ENCODE results near the gene FASTK.

The FASTK gene

GRCh38 chr7:151121380-151122170 is 41.0 kb upstream of the FASTK start:
- TF ChIP-seq CTCF (conservative IDR thresholded peaks at IDR 0.05) = no peak
- TF ChIP-seq ZFX (IDR thresholded peaks at IDR 0.05) = no peak
- no peak overlapping the region for H3K27ac ChIP-seq

GRCh38 chr7:151120896-151121295 is 40.3 kb upstream of the FASTK start:
- TF ChIP-seq CTCF (conservative IDR thresholded peaks at IDR 0.05) = no peak
- no peak overlapping the region for H3K27ac ChIP-seq

- TF ChIP-seq ZFX (IDR thresholded peaks at IDR 0.05) (no peak), CTCF (conservative IDR thresholded peaks at IDR 0.05) (no peak)
- H3K27ac ChIP-seq = no peak overlapping the region
Measured at GRCh38 chr7:151119902-151120301, 39.3 kb upstream of the FASTK start.

DNA sequence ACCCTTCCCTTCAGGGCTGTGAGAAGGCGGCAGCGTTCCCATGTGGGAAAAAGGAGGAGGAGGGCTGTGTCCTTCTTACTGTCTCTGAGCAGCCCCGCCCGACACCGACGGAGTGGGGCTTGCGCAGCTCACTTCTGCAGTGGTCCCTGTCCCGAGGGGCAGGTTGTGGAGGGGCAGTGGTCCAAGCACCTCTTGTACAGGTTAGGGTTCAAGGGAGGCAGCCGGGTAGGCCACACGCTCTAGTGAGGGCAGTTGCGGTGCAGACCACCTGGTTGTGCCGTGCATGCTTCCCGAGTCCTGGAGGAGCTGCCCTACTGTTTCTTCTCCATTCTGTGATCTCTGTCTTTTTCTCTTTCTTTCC is 38.4 kb upstream of the FASTK start:
- TF ChIP-seq CTCF (conservative IDR thresholded peaks at IDR 0.05) (no peak), ZFX (IDR thresholded peaks at IDR 0.05) (no peak)

DNA sequence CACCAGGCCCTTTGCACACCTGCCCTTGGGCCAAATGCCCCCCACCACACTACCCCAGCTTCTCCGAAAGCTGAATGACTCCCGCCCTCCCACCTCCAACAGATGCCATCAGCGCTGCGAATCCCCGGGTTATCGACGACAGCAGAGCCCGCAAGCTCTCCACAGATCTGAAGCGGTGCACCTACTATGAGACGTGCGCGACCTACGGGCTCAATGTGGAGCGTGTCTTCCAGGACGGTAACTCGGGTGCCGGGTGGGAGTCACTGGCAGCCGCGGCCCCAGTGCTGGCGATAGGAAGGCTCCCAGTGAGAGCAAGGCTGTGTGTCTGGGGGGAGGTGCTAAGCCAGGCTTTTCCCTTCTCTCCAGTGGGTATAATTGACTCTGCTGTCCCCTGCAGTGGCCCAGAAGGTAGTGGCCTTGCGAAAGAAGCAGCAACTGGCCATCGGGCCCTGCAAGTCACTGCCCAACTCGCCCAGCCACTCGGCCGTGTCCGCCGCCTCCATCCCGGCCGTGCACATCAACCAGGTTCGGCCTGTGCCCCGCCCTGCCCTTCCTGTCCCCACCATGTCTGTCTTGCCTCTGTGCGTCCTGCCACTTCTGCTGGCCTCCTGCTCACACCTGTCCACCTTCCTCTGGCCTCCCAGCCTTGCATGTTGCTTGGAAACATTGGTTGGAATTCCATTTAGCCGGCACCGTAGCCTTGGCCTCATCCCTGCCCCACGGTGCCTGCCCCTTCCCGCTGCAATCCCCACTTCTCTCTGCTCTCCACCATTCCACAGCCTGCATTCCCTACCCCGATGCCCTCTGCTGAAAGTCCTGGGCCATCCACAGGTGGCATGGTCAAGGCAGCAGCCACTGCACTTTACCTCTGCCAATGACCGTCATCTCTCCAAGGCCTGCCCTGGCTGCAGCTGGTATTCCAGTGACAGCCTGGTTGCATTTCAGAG is 37.8 kb upstream of the FASTK start:
- no peak overlapping the region for H3K27ac ChIP-seq
- TF ChIP-seq CTCF (conservative IDR thresholded peaks at IDR 0.05) (no peak), ZFX (IDR thresholded peaks at IDR 0.05) (no peak)

More for the DNA sequence above, 38.4 kb upstream of the FASTK start:
- no peak overlapping the region for H3K27ac ChIP-seq

GRCh38 chr7:151117565-151117964 is 37.0 kb upstream of the FASTK start:
- no peak overlapping the region for H3K27ac ChIP-seq
- TF ChIP-seq CTCF (conservative IDR thresholded peaks at IDR 0.05) = no peak
- no peak for TF ChIP-seq ZFX (IDR thresholded peaks at IDR 0.05)
